GM23248 (cell line): ENCODE measurements around the gene CCNJ. TPM values are rescaled to one million over a fixed set of nuclear protein-coding genes. Genes with fewer than 3 reads are reported as not detected.
A peak's percentile ranks its signal among the peaks of the same experiment; 100 is the strongest.
"Not testable (repeated sequence)": the region's sequence is repeated elsewhere in the genome, so short reads cannot be mapped to it uniquely, and the experiment has no call there.

Experiments used
- DNase-seq: peaks from one replicate; pipeline ENCODE4 v3.0.0-alpha.2; 2015
- H2AFZ ChIP-seq: fragments of 200-600 bp; sonication (generic); 2 replicates; pipeline ENCODE4 v1.6.1; 2016; ENCODE audit warnings: antibody characterized with exemption
- H3F3A ChIP-seq: fragments of 200-600 bp; sonication (generic); 2 replicates; pipeline ENCODE4 v1.6.1; 2016; ENCODE audit warnings: mild to moderate bottlenecking, antibody characterized with exemption, mixed run types; ENCODE audit not compliant: insufficient read depth
- H3K27ac ChIP-seq: fragments of 200-600 bp; sonication (generic); 2 replicates; pipeline ENCODE4 v1.5.1; 2016; ENCODE audit warnings: mild to moderate bottlenecking
- H3K27me3 ChIP-seq: fragments of 200-600 bp; sonication (generic); replicated peaks from 2 replicates; pipeline ENCODE4 v1.6.1; 2016; ENCODE audit warnings: mild to moderate bottlenecking; ENCODE audit not compliant: insufficient read depth
- H3K36me3 ChIP-seq: fragments of 200-600 bp; sonication (generic); 2 replicates; pipeline ENCODE4 v1.6.1; 2016; ENCODE audit warnings: low read depth, mild to moderate bottlenecking
- H3K4me1 ChIP-seq: fragments of 200-600 bp; sonication (generic); 2 replicates; pipeline ENCODE4 v1.6.1; 2016; ENCODE audit warnings: mild to moderate bottlenecking; ENCODE audit not compliant: insufficient read depth
- H3K4me2 ChIP-seq: fragments of 200-600 bp; sonication (generic); one replicate; pipeline ENCODE4 v1.6.1; 2016; ENCODE audit warnings: mild to moderate bottlenecking; ENCODE audit not compliant: unreplicated experiment
- H3K4me3 ChIP-seq: fragments of 200-600 bp; sonication (generic); 2 replicates; pipeline ENCODE4 v1.5.1; 2016; ENCODE audit warnings: mild to moderate bottlenecking
- H3K79me2 ChIP-seq: fragments of 200-600 bp; sonication (generic); 2 replicates; pipeline ENCODE4 v1.6.1; 2016; ENCODE audit warnings: mild to moderate bottlenecking; ENCODE audit not compliant: insufficient read depth
- H3K9ac ChIP-seq: fragments of 200-600 bp; sonication (generic); 2 replicates; pipeline ENCODE4 v1.6.1; 2016; ENCODE audit warnings: mild to moderate bottlenecking
- H3K9me2 ChIP-seq: fragments of 200-600 bp; sonication (generic); 2 replicates; pipeline ENCODE4 v1.6.1; 2016; ENCODE audit warnings: mixed run types, mild to moderate bottlenecking, moderate library complexity; ENCODE audit not compliant: insufficient read depth
- H3K9me3 ChIP-seq: fragments of 200-600 bp; sonication (generic); one replicate; pipeline ENCODE4 v1.6.1; 2017; ENCODE audit warnings: low read depth
- H4K20me1 ChIP-seq: fragments of 200-600 bp; sonication (generic); 2 replicates; pipeline ENCODE4 v1.6.0; 2016; ENCODE audit not compliant: insufficient read depth
- EZH2 ChIP-seq: fragments of 200-600 bp; sonication (generic); IDR thresholded peaks from 2 replicates; pipeline ENCODE4 v1.6.1; 2018; ENCODE audit warnings: antibody characterized with exemption, mild to moderate bottlenecking; ENCODE audit not compliant: insufficient read depth, poor library complexity, severe bottlenecking
- EZH2phosphoT487 ChIP-seq: fragments of 200-600 bp; sonication (generic); IDR thresholded peaks from 2 replicates; pipeline ENCODE4 v1.6.1; 2018; ENCODE audit warnings: antibody characterized with exemption, moderate library complexity, mild to moderate bottlenecking, low read depth; ENCODE audit not compliant: insufficient read depth
- WGBS, 2 experiments: methylation state at CpG; one replicate each; pipeline ENCODE4 v1.1.6; 2015 to 2017; ENCODE audit warnings: low lambda C conversion rate in 2 of 2, low coverage in 1 of 2; ENCODE audit errors: missing lambda C conversion rate in 2 of 2; 5-methylcytosine and 5-hydroxymethylcytosine counted together
- in situ Hi-C: fragments of 300-500 bp; cut with MboI; formaldehyde crosslinking; loops from 2 replicates; pipeline ENCODE4 v1.15.0; 2020
- polyA plus RNA-seq: library from polyadenylated mRNA; unstranded; fragments of >200 nt; fragmentation: Nextera tagmentation; extraction: Ambion mirVana; gene quantifications from 2 replicates; pipeline ENCODE4 v1.2.1, GENCODE V29; 2016
- total RNA-seq: library from RNA; depleted of rRNA; stranded (reverse); fragments of >200 nt; shearing (Covaris generic); gene quantifications from 2 replicates; pipeline ENCODE4 v1.2.3, GENCODE V29; 2014; rRNA removed

Gene CCNJ, protein sequence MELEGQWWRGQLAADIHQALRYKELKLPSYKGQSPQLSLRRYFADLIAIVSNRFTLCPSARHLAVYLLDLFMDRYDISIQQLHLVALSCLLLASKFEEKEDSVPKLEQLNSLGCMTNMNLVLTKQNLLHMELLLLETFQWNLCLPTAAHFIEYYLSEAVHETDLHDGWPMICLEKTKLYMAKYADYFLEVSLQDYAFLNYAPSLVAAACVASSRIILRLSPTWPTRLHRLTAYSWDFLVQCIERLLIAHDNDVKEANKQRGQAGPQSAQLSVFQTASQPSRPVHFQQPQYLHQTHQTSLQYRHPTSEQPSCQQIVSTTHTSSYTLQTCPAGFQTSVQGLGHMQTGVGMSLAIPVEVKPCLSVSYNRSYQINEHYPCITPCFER
- total RNA-seq (1.3 and 2.7 TPM in 2 replicates), polyA plus RNA-seq (2.9 and 3.7 TPM in 2 replicates)

DNA sequence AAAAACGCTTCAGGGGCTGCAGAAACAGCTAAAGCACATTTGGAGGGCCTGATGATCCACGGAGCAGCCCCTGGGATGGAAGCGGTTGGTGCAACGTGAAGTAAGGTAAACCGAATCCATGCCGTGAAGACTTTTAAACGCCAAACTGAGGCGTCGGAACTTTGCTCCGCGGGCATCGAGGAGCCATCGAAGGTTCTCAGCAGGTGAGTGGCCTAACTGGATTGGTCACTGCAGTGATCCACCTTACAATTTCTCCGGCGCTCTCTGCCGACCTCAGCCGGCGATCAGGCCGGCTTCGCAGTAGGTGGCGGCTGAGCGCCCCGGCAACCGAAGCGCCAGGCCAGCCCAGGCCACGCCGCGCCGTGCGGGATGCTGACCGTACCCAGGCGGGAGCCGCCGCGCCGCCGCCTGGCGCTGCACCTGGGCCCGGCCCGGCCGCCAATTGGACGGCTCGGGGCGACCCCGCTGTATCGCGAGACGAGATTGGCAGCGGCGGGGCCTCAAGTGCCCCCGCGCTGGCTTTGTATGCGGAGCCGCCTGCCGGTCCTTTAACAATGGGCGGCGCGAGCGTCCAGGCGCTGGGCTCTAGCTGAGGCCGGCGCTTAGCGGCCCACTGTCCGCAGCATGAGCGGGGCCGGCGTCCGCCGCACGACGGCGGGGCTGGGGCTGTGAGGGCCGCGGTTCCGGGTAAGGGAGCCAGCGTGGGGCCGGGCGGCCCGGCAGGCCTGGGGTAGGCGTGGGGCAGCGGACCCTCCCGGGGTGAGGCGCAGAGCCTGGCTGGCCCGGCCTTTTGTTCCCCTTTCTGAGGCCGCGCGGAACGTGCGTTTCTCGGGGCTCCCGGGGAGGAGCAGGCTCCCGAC is at the start of gene CCNJ:
CCNJ (plus strand) TSS at position 551 of the 860 bp plus-strand sequence. CDS start 811 bp downstream, outside the sequence.
- DNase-seq = peak; percentile 97
- Histone ChIP-seq H3K4me3 (peak within 1 kb of the TSS; percentile 78), H3K79me2 (peaks cover 40% of the 10 kb centered on the region), H3K4me2 (peak within 1 kb of the TSS; percentile 82), H3K27ac (peak within 1 kb of the TSS; percentile 77), H3K9me3 (no peaks in the 10 kb centered on the region), H3K36me3 (no peaks in the 10 kb centered on the region), H3F3A (peaks cover 12% of the 10 kb centered on the region; the same call in 1 of the 2 replicates), H3K9me2 (no peaks in the 10 kb centered on the region), H2AFZ (peak within 1 kb of the TSS; percentile 91), H4K20me1 (no peaks in the 10 kb centered on the region), H3K4me1 (peaks cover 11% of the 10 kb centered on the region), H3K9ac (peak within 1 kb of the TSS; percentile 92), H3K27me3 (no peaks in the 10 kb centered on the region)
- in situ Hi-C loops = no loop called here
- TF ChIP-seq EZH2 (no peak), EZH2phosphoT487 (no peak)
- WGBS, 2 experiments = 2% methylated on average over 56 to 77 of the region's 92 CpGs

DNA sequence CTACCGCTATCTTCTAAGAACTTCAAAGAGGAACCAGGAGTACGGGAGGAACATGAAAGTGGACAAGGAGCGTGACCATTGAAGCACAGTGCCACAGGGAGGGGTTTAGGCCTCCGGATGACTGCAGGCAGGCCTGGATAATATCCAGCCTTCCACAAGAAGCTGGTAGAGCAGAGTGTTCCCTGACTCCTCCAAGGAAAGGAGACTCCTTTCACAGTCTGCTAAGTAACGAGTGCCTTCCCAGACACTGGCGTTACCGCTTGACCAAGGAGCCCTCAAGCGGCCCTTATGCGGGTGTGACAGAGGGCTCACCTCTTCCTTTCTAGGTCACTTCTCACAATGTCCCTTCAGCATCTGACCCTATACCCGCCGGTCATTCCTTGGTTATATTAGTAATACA is 49.0 kb upstream of the CCNJ start:
- DNase-seq, H3K36me3 ChIP-seq, H3K9me3 ChIP-seq, H3K9ac ChIP-seq, H3K4me2 ChIP-seq, H3K9me2 ChIP-seq, H2AFZ ChIP-seq, H3K27ac ChIP-seq, H3K4me3 ChIP-seq, H3K4me1 ChIP-seq, H3K27me3 ChIP-seq, H3K79me2 ChIP-seq, in situ Hi-C loops, H4K20me1 ChIP-seq, H3F3A ChIP-seq: not testable (repeated sequence)
- WGBS, 2 experiments = 83 to 87% methylated on average over 11 of the region's 11 CpGs

DNA sequence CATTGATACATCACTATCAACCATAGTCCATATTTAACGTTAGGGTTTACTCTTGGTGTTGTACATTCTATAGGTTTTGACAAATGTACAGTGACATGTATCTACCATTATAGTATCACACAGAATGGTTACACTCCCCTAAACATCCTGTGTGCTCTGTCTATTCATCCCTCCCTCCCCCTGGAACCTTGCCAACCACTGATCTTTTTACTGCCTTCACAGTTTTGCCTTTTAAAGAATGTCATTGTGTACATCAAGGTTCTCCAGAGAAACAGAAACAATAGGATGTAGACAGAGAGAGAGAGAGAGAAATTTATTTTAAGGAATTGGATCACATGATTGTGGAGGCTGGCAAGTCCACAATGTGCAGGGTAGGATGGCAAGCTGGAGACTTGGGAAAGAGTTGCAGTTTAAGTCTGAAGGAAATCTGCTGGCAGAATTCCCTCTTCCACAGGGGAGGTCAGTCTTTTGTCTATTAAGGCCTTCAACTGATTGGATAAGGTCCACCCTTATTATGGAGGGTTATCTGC is 45.1 kb upstream of the CCNJ start:
- in situ Hi-C loops = no loop called here
- Histone ChIP-seq H3K4me2 (no peak overlapping the region), H3K9ac (no peak overlapping the region), H3K4me3 (no peak overlapping the region), H3K9me3 (no peaks in the 10 kb centered on the region), H3K27me3 (no peaks in the 10 kb centered on the region), H3K79me2 (no peaks in the 10 kb centered on the region), H3K4me1 (no peaks in the 10 kb centered on the region), H2AFZ (no peak overlapping the region), H3K36me3 (no peaks in the 10 kb centered on the region), H3F3A (no peaks in the 10 kb centered on the region), H3K9me2 (no peaks in the 10 kb centered on the region), H3K27ac (no peak overlapping the region), H4K20me1 (no peaks in the 10 kb centered on the region)
- no peak for DNase-seq
- WGBS, 2 experiments = 70 to 89% methylated on average over 1 of the region's 1 CpG
- TF ChIP-seq EZH2 = no peak
- TF ChIP-seq EZH2phosphoT487 = no peak

DNA sequence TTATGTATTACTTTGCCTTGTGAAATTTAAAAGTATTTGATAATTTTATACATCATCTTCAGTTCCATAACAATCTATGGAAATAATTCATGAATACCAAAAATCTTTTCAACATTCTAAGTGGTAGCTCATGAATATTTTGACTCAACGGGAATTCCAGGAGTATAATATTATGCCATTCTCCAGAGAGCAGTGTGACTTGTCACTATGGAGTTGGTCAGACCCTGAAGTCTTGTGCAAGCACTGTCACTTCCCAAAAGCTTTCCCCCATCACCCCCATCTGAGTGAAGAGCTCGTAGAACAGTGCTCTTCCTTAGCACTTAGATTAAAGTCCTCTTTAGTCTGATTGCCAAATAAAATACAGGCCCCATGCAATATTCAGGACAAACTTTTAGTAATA is 29.4 kb upstream of the CCNJ start:
- DNase-seq = no peak
- no peak for TF ChIP-seq EZH2phosphoT487
- Histone ChIP-seq H3K4me2 (no peak overlapping the region), H3K27ac (no peak overlapping the region), H3K27me3 (no peaks in the 10 kb centered on the region; the same call in none of the 2 replicates), H3K36me3 (no peaks in the 10 kb centered on the region), H3K4me3 (no peak overlapping the region), H3K79me2 (no peaks in the 10 kb centered on the region), H3F3A (no peaks in the 10 kb centered on the region), H3K9me2 (no peaks in the 10 kb centered on the region), H4K20me1 (no peaks in the 10 kb centered on the region), H2AFZ (no peak overlapping the region), H3K9me3 (no peaks in the 10 kb centered on the region), H3K9ac (no peak overlapping the region), H3K4me1 (no peaks in the 10 kb centered on the region)
- in situ Hi-C loops = loop anchor here (25.0 kb wide), 1 partner anchor 273 kb away; no protein-coding TSS in a partner anchor
- WGBS, 2 experiments = 64 to 68% methylated on average over 2 of the region's 2 CpGs
